HG03342 (cell line): ENCODE measurements around the gene ZNF445.
"Not testable (repeated sequence)": the region's sequence is repeated elsewhere in the genome, so short reads cannot be mapped to it uniquely, and the experiment has no call there.

ENCODE experiments used
- ATAC-seq: cut with Tn5 transposase; IDR thresholded peaks from one replicate; pipeline ENCODE4 v1.9.1; 2021; ENCODE audit warnings: mild to moderate bottlenecking, moderate library complexity; ENCODE audit not compliant: unreplicated experiment

The ZNF445 gene

GRCh38 chr3:44409640-44410410, 67.6 kb downstream of the ZNF445 start:
- no peak for ATAC-seq

- ATAC-seq = no peak
These were observed 74.9 kb downstream of the ZNF445 start for GRCh38 chr3:44402548-44402947.

DNA sequence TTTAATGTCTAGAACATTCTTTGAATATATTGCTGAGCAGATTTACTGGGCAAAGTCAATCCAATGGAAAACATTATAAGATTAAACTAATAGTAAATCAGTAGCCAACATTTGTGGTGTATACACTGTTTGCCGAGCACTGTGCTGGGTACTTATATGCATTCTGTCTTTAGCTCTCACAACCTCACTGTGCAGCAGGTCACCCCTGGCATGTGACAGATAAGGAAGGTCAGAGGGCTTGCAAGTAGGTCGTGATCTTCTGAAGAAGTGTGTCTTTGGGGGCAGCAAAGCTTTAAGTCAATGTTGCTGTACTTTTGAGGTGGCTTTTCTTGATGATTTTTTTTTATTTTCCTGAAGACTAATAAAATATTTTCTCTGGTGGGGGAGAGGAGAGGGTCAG, 76.7 kb downstream of the ZNF445 start:
- ATAC-seq = no peak

- no peak for ATAC-seq
These were observed 78.6 kb downstream of the ZNF445 start for GRCh38 chr3:44398853-44399252.

- not testable (repeated sequence) for ATAC-seq
These were observed 79.2 kb downstream of the ZNF445 start for GRCh38 chr3:44398271-44398670.

- no peak for ATAC-seq
These were observed 81.0 kb downstream of the ZNF445 start for GRCh38 chr3:44396200-44397171.

GRCh38 chr3:44395714-44396113, 81.8 kb downstream of the ZNF445 start:
- no peak for ATAC-seq

DNA sequence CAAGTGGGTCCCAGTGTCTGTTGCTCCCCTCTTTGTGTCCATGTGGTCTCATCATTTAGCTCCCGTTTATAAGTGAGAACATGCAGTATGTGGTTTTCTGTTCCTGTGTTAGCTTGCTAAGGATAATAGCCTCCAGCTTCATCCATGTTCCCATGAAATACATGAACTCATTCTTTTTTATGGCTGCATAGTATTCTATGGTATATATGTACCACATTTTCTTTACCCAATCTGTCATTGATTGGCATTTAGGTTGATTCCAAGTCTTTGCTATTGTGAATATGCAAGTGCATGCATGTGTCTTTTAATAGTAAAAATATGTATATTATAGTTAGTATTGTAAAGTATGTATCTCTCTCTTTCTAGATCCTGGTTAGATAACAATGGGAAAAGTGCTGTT, 85.0 kb downstream of the ZNF445 start:
- ATAC-seq = no peak

DNA sequence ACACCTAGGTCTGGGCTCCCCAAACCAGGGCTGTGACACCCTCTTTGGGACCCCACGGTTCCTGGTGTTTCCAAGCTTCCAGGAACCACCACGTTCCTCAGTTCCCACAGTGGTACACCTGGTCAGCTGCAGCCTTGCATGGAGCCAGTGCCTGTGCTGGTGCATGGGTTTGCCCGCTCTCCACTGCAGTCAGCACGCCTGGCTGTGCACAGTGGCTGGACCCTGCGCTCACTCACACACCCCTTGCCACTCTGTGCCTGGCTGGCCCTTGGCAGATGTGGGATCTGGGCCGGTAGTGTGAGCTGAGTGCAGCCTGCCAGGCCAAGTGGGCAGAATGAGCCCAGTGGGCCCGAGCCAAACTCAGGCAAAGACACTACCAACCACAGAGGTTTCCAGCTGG, 90.1 kb downstream of the ZNF445 start:
- no peak for ATAC-seq
